Right lobe of liver (tissue), 6 donors: ENCODE data around the gene SPC24. TPM values are rescaled to one million over a fixed set of nuclear protein-coding genes. Genes with fewer than 3 reads are reported as not detected.
A peak's percentile ranks its signal among the peaks of the same experiment; 100 is the strongest.

Experiments used
- ATAC-seq, 4 donors: fragments of 200-7000 bp; cut with Tn5 transposase; one replicate each; pipeline ENCODE4 v1.9.1; 2020; ENCODE audit warnings: mild to moderate bottlenecking in 4 of 4, moderate library complexity in 4 of 4
- DNase-seq, 3 donors: peaks; one replicate each; pipeline ENCODE4 v3.0.0-alpha.2; 2020
- H3K27ac ChIP-seq, 3 donors: fragments of 200-600 bp; one replicate each; pipeline ENCODE4 v1.8.0; 2022
- H3K27me3 ChIP-seq, 2 donors: fragments of 200-600 bp; one replicate each; pipeline ENCODE4 v1.8.0; 2022
- H3K36me3 ChIP-seq, 4 donors: fragments of 200-600 bp; sonication (generic) in 1 of 4; one replicate each; pipeline versions ENCODE4 v1.5.1 to v1.8.0; 2017 to 2022; ENCODE audit warnings: control low read depth in 1 of 4
- H3K4me1 ChIP-seq, 4 donors: fragments of 200-600 bp; sonication (generic) in 1 of 4; one replicate each; pipeline versions ENCODE4 v1.5.1 to v1.8.0; 2017 to 2022; ENCODE audit warnings: control low read depth in 1 of 4
- H3K4me3 ChIP-seq, 3 donors: fragments of 200-600 bp; one replicate each; pipeline ENCODE4 v1.8.0; 2022
- H3K9me3 ChIP-seq, 4 donors: fragments of 200-600 bp; sonication (generic) in 1 of 4; one replicate each; pipeline versions ENCODE4 v1.5.1 to v1.8.0; 2017 to 2022; ENCODE audit warnings: control low read depth in 1 of 4
- CTCF ChIP-seq, 4 donors: fragments of 200-600 bp in 3 of 4; fragments of 450-650 bp in 1 of 4; IDR thresholded peaks; one replicate each; pipeline versions ENCODE4 v1.5.1 to v1.8.0; 2016 to 2022; ENCODE audit warnings: antibody characterized with exemption in 4 of 4, mild to moderate bottlenecking in 2 of 4
- POLR2A ChIP-seq: fragments of 450-650 bp; IDR thresholded peaks from one replicate; pipeline ENCODE4 v1.6.1; 2017; ENCODE audit warnings: antibody characterized with exemption, mild to moderate bottlenecking
- WGBS: methylation state at CpG from one replicate; pipeline ENCODE4 v1.1.6; 2018; ENCODE audit warnings: low coverage, low lambda C conversion rate; ENCODE audit not compliant: insufficient coverage; ENCODE audit errors: missing lambda C conversion rate; 5-methylcytosine and 5-hydroxymethylcytosine counted together
- intact Hi-C, 2 donors: fragments of 100-400 bp; cut with DNase I; formaldehyde crosslinking; loops; one replicate each; pipeline versions ENCODE4 v1.11.2 to v1.14.1; 2022
- total RNA-seq, 6 experiments: library from RNA; depleted of rRNA in 2 of 6; stranded (reverse); fragments of >200 nt in 2 of 6; fragmentation: NEBNext Ultra II Directional in 3 of 6; extraction: Animal tissue kit (Norgen Biotek cat#: 25700) in 3 of 6; gene quantifications; one replicate each; pipeline versions ENCODE4 v1.1.0 to v1.2.4, GENCODE V29; 2016 to 2023
- donor health status: DM: no; HTN: yes; CAD: no.
- donor health status: DM: no; HTN: no; CAD: no.
- donor health status: DM: no; HTN: no; CAD: no.
- donor health status: DM: no; HTN: yes; CAD: no.
- donor health status: DM: no; HTN: yes; CAD: no.

SPC24 gene
- total RNA-seq, 6 experiments from 2014 or later = 0.90 to 3.8 (median 2.2) TPM

DNA sequence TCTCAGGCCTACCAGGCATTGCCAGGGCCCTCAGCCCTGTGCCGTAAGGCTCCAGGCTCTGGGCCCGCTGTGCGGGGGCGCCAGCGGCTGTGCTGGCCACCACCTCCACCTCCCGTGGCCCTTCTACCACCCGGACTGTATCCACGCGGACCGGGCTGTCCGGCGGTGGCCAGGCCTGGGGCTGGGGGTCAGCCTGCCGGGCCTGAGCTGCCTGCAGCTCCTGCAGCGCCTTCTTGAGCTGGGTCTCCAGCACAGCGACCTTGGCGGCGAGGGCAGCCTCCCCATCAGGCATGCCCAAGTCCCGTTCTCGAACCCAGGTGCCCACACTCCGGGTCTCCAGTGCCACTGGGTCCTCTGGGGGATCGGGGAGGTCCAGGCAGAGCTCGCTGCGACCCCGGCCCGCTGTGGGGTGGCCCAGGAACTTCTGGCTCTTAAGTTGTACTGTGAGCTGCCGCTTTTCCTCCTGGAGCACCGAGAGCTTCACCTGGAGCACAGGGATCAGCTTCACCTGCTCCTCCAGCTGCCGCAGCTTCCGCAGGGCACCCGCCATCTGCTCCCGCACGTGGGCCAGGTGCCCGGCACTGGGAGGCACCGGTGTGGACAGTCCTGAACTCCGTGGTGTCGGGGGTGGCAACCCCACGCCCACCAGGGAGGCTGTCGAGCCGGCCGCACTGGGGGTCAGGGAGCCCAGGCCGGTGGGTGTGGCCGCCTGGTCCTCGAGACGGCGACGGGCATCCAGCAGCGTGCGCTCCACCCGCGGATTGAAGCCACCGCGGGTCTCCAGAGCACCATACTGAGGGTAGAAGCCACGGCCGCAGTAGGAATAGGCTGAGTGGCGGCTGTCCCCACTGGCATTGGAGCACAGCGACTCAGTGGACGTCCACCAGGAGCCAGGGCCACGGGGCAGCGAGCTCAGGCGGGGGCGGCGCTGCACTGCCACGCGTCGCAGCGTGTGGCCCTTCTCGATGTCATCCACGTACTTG, 37.7 kb upstream of the SPC24 start:
- DNase-seq (no peak), ATAC-seq (no peak)
- no peaks in the 10 kb centered on the region for H3K27me3 ChIP-seq
- peaks cover 0 to 17% (median 2%) of the 10 kb centered on the region in 4 donors for H3K36me3 ChIP-seq
- intact Hi-C loops = no loop called here
- no peak overlapping the region for H3K4me3 ChIP-seq
- 96% methylated on average over 5 of the region's 68 CpGs for WGBS
- TF ChIP-seq CTCF (IDR thresholded peaks at IDR 0.05) (no peak), POLR2A (no peak)
- peaks cover 0 to 32% (median 2%) of the 10 kb centered on the region in 4 donors for H3K4me1 ChIP-seq
- no peaks in the 10 kb centered on the region for H3K9me3 ChIP-seq
- peak overlapping the region in 1 of 3 donors; percentile 6 for H3K27ac ChIP-seq

GRCh38 chr19:11191934-11192333, 36.4 kb upstream of the SPC24 start:
- H3K4me1 ChIP-seq = peaks cover 0 to 28% (median 0%) of the 10 kb centered on the region in 4 donors
- DNase-seq (no peak), ATAC-seq (no peak)
- TF ChIP-seq POLR2A = no peak
- TF ChIP-seq CTCF (IDR thresholded peaks at IDR 0.05) = no peak
- peaks cover 0 to 17% (median 2%) of the 10 kb centered on the region in 4 donors for H3K36me3 ChIP-seq
- 58% methylated on average over 4 of the region's 5 CpGs for WGBS
- no peaks in the 10 kb centered on the region for H3K9me3 ChIP-seq
- intact Hi-C loops = no loop called here
- H3K27me3 ChIP-seq = no peaks in the 10 kb centered on the region
- no peak overlapping the region for H3K4me3 ChIP-seq
- no peak overlapping the region for H3K27ac ChIP-seq

GRCh38 chr19:11191273-11191755, 35.7 kb upstream of the SPC24 start:
- H3K4me1 ChIP-seq = peaks cover 0 to 24% (median 0%) of the 10 kb centered on the region in 4 donors
- no peak overlapping the region for H3K27ac ChIP-seq
- no peaks in the 10 kb centered on the region for H3K9me3 ChIP-seq
- H3K27me3 ChIP-seq = no peaks in the 10 kb centered on the region
- no CpG with 5 or more reads among the region's 8 CpGs for WGBS
- intact Hi-C loops = no loop called here
- TF ChIP-seq CTCF (IDR thresholded peaks at IDR 0.05) (no peak), POLR2A (no peak)
- DNase-seq = no peak
- H3K4me3 ChIP-seq = no peak overlapping the region
- peaks cover 0 to 17% (median 2%) of the 10 kb centered on the region in 4 donors for H3K36me3 ChIP-seq
- peak; percentile 49 to 52 (median 50) for ATAC-seq

DNA sequence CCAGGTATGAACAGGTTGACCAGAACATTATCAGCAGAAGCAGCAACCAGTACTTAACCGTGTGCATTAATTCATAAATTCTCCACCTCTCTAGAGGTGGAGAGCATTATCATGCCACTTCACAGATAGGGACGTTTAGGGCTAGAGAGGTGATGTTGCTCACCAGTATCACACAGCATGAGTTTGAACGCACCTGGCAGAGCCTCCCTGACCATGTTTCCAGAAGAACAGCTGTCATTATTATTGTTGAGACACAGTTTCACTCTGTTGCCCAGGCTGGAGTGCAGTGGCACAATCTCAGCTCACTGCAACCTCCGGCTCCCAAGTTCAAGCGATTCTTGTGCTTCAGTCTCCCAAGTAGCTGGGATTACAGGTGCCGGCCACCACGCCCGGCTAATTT, 34.9 kb upstream of the SPC24 start:
- no peak for ATAC-seq
- Histone ChIP-seq H3K9me3 (no peaks in the 10 kb centered on the region), H3K4me3 (no peak overlapping the region), H3K4me1 (peaks cover 0 to 23% (median 0%) of the 10 kb centered on the region in 4 donors), H3K27me3 (no peaks in the 10 kb centered on the region), H3K36me3 (peaks cover 0 to 17% (median 2%) of the 10 kb centered on the region in 4 donors), H3K27ac (peak overlapping the region in 1 of 3 donors; percentile 24)
- no peak for DNase-seq
- no peak for TF ChIP-seq POLR2A
- WGBS = 60% methylated on average over 3 of the region's 8 CpGs
- intact Hi-C loops = no loop called here

- 90% methylated on average over 9 of the region's 9 CpGs for WGBS
- H3K4me1 ChIP-seq = peaks cover 0 to 30% (median 3%) of the 10 kb centered on the region in 4 donors
- DNase-seq (no peak), ATAC-seq (no peak)
- no peaks in the 10 kb centered on the region for H3K27me3 ChIP-seq
- TF ChIP-seq POLR2A (no peak), CTCF (IDR thresholded peaks at IDR 0.05) (no peak)
- H3K27ac ChIP-seq = no peak overlapping the region
- H3K4me3 ChIP-seq = no peak overlapping the region
- peaks cover 0 to 4% (median 0%) of the 10 kb centered on the region in 4 donors for H3K36me3 ChIP-seq
- intact Hi-C loops = no loop called here
- H3K9me3 ChIP-seq = no peaks in the 10 kb centered on the region
These were observed 31.9 kb upstream of the SPC24 start for GRCh38 chr19:11187441-11187840.
